TTC549 (cell line): ENCODE results near the gene CFAP58.
"Not testable (repeated sequence)": the region's sequence is repeated elsewhere in the genome, so short reads cannot be mapped to it uniquely, and the experiment has no call there.

ENCODE experiments used
- FAIRE-seq: peaks from 2 replicates; lab custom pipeline; 2012; peaks lifted over from hg19 to GRCh38; lab: Jason Lieb, UNC

CFAP58 gene

GRCh38 chr10:104434601-104435000 is 81.0 kb downstream of the CFAP58 start:
- no peak for FAIRE-seq

GRCh38 chr10:104435822-104436221 is 82.2 kb downstream of the CFAP58 start:
- no peak for FAIRE-seq

GRCh38 chr10:104437226-104437625 is 83.6 kb downstream of the CFAP58 start:
- FAIRE-seq = no peak

GRCh38 chr10:104440221-104440620 is 86.6 kb downstream of the CFAP58 start:
- FAIRE-seq = no peak

- no peak for FAIRE-seq
These were observed 87.8 kb downstream of the CFAP58 start for GRCh38 chr10:104441329-104442000.

GRCh38 chr10:104445359-104445758 is 91.7 kb downstream of the CFAP58 start:
- FAIRE-seq = no peak

GRCh38 chr10:104446151-104446550 is 92.5 kb downstream of the CFAP58 start:
- no peak for FAIRE-seq

GRCh38 chr10:104447331-104447730 is 93.7 kb downstream of the CFAP58 start:
- no peak for FAIRE-seq

GRCh38 chr10:104447906-104448305 is 94.3 kb downstream of the CFAP58 start:
- no peak for FAIRE-seq

- no peak for FAIRE-seq
These were observed 95.8 kb downstream of the CFAP58 start for GRCh38 chr10:104449391-104449790.

- no peak for FAIRE-seq
These were observed 96.9 kb downstream of the CFAP58 start for GRCh38 chr10:104450490-104450889.

GRCh38 chr10:104450954-104451353 is 97.3 kb downstream of the CFAP58 start:
- FAIRE-seq = no peak

- FAIRE-seq = no peak
These were observed 99.3 kb downstream of the CFAP58 start for GRCh38 chr10:104452977-104453376.

GRCh38 chr10:104456802-104457542 is 103.3 kb downstream of the CFAP58 start:
- FAIRE-seq = no peak

GRCh38 chr10:104457543-104457828 is 103.9 kb downstream of the CFAP58 start:
- no peak for FAIRE-seq

- FAIRE-seq = not testable (repeated sequence)
These were observed 111.9 kb downstream of the CFAP58 start for GRCh38 chr10:104465575-104465974.

- not testable (repeated sequence) for FAIRE-seq
These were observed 115.2 kb downstream of the CFAP58 start for GRCh38 chr10:104468818-104469217.

GRCh38 chr10:104472505-104472904 is 118.9 kb downstream of the CFAP58 start:
- FAIRE-seq = no peak

GRCh38 chr10:104472957-104473745 is 119.5 kb downstream of the CFAP58 start:
- FAIRE-seq = no peak

- FAIRE-seq = no peak
These were observed 124.7 kb downstream of the CFAP58 start for GRCh38 chr10:104478380-104478779.

- FAIRE-seq = no peak
These were observed 126.4 kb downstream of the CFAP58 start for GRCh38 chr10:104479906-104480593.

GRCh38 chr10:104480797-104481196 is 127.2 kb downstream of the CFAP58 start:
- no peak for FAIRE-seq

GRCh38 chr10:104483582-104483981 is 129.9 kb downstream of the CFAP58 start:
- no peak for FAIRE-seq
